Gastrocnemius medialis (tissue), 4 donors: ENCODE data around the gene CCDC93.

ENCODE experiments used
- CTCF ChIP-seq, 5 experiments: fragments of 450-650 bp in 3 of 5; fragments of 200-600 bp in 2 of 5; sonication (generic) in 2 of 5; IDR thresholded peaks in 4 of 5; conservative IDR thresholded peaks in 1 of 5; 1 replicate in 4 of 5; 2 replicates in 1 of 5; pipeline ENCODE4 v1.5.1; 2016 to 2019; ENCODE audit warnings: antibody characterized with exemption in 5 of 5, mild to moderate bottlenecking in 3 of 5, moderate library complexity in 3 of 5
- POLR2A ChIP-seq, 2 donors: fragments of 450-650 bp; IDR thresholded peaks; one replicate each; pipeline ENCODE4 v1.6.1; 2017; ENCODE audit warnings: antibody characterized with exemption in 2 of 2, mild to moderate bottlenecking in 2 of 2, moderate library complexity in 2 of 2

GRCh38 chr2:117953231-117953630, 60.6 kb downstream of the CCDC93 start:
- TF ChIP-seq CTCF (IDR thresholded peaks at IDR 0.05 in 4 of 5, conservative IDR thresholded peaks at IDR 0.05 in 1 of 5) = no peak
- TF ChIP-seq POLR2A (IDR thresholded peaks at IDR 0.05) = no peak
